ENCODE results near the gene ZCCHC14.
"Not testable (repeated sequence)": the region's sequence is repeated elsewhere in the genome, so short reads cannot be mapped to it uniquely, and the experiment has no call there.

Gene ZCCHC14

DNA sequence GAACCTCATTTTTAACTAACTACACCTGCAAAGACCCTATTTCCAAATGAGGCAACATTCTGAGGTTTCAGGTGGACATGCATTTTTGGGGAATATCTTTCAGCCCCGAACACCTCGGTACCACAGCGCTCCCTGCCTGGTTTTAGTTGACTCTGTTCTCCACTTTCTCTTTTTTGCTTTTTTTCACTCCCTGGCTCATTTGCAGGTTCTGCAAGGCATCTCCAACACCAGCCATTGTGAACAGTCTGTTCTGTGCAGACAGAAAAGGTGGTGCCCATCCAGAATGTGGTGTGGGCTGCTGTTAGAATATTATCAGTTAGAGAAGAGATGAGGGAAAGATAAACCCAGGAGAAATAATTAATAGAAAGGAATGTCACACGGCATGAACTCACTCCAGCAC, 32.5 kb upstream of the ZCCHC14 start:
- TF ChIP-seq, protein P1, sequence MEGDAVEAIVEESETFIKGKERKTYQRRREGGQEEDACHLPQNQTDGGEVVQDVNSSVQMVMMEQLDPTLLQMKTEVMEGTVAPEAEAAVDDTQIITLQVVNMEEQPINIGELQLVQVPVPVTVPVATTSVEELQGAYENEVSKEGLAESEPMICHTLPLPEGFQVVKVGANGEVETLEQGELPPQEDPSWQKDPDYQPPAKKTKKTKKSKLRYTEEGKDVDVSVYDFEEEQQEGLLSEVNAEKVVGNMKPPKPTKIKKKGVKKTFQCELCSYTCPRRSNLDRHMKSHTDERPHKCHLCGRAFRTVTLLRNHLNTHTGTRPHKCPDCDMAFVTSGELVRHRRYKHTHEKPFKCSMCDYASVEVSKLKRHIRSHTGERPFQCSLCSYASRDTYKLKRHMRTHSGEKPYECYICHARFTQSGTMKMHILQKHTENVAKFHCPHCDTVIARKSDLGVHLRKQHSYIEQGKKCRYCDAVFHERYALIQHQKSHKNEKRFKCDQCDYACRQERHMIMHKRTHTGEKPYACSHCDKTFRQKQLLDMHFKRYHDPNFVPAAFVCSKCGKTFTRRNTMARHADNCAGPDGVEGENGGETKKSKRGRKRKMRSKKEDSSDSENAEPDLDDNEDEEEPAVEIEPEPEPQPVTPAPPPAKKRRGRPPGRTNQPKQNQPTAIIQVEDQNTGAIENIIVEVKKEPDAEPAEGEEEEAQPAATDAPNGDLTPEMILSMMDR (IDR thresholded peaks at IDR 0.05; ENCODE audit: low read depth, low read length), result no peak
- no peak for DNase-seq (ENCODE audit: low read depth in 2 of 2)
- no peak overlapping the region for H3K4me3 ChIP-seq (replicated peaks in 1 of 2; ENCODE audit: low read depth in 2 of 2, low read length in 2 of 2)

DNA sequence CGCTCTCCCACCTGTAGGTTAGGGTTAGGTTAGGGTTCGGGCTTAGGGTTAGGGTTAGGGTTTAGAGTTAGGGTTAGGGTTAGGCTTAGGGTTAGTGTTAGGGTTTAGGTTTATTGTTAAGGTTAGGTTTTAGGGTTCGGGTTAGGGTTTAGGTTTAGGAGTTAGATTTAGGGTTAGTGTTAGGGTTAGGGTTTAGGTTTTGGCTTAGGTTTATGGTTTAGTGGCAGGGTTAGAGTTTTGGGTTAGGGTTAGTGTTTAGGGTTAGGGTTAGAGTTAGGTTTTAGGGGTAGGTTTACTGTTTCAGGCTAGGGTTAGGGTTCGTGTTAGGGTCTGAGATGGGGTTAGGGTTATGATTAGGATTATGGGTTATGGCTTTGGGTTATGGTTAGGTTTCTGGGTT, 31.6 kb upstream of the ZCCHC14 start:
- H3K4me3 ChIP-seq (replicated peaks in 1 of 2; ENCODE audit: low read depth in 2 of 2, low read length in 2 of 2), result no peak overlapping the region
- TF ChIP-seq, protein P1 (IDR thresholded peaks at IDR 0.05; ENCODE audit: low read depth, low read length), result no peak
- DNase-seq (ENCODE audit: low read depth in 2 of 2), result no peak

DNA sequence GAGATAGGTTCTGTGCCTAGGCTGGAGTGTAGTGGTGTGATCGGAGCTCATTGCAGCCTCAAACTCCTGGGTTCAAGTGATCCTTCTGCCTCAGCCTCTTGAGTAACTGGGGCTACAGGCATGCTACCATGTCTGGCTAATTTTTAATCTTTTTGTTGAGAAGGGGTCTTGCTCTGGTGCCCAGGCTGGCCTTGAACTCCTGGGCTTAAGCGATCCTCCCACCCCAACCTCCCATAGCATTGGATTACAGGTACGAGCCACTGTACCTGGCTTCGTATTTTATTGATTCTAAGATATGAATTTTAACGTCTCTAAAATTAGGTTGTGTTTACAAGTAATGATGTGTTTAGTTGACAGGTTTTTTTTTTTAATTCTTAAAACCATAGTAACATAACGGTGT, 30.8 kb upstream of the ZCCHC14 start:
- not testable (repeated sequence) for H3K4me3 ChIP-seq (replicated peaks in 1 of 2; ENCODE audit: low read depth in 2 of 2, low read length in 2 of 2); DNase-seq (ENCODE audit: low read depth in 2 of 2)

DNA sequence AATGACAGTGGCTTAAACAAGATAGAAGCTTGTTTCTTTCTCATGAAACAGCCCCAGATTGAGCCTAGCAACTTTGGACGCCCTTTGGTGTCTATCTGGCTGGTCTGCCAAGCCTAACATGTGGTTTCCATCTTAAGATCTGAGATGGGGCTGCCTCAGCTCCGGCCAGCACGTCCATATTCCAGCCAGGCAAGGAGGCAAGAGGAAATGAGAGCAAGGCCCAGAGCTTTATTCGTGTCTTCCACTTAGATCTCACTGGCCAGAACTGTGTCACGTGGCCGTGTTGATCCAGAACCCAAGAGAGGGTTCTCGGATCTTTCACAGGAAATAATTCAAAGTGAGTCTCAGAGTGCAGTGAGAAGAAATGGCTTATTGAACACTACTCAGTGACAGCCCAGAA, 28.9 kb upstream of the ZCCHC14 start:
- H3K4me3 ChIP-seq (replicated peaks in 1 of 2; ENCODE audit: low read depth in 2 of 2, low read length in 2 of 2), result not testable (repeated sequence)
- DNase-seq (ENCODE audit: low read depth in 2 of 2), result peak in 1 of 2 donors; percentile 35

DNA sequence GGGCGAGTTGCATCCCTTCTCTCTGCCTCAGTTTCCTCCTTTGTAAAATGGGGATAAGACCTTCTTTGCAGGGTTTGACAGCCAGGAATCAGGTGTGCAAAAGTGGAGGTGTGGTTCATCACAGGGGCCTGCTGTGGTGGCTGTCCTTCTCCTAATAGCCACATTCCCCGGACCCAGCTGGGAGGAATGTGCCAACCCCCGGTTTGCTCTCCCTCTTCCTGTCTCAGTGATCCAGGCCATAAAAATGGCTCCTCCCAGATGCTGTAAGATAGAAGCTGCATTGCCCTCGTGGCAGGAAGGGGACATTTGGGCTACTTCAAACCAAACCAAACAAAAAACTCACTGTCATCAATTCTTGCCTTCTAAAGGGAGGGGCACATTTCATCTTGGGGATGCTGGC, 26.3 kb upstream of the ZCCHC14 start:
- not testable (repeated sequence) for DNase-seq (ENCODE audit: low read depth in 2 of 2); H3K4me3 ChIP-seq (replicated peaks in 1 of 2; ENCODE audit: low read depth in 2 of 2, low read length in 2 of 2)

DNA sequence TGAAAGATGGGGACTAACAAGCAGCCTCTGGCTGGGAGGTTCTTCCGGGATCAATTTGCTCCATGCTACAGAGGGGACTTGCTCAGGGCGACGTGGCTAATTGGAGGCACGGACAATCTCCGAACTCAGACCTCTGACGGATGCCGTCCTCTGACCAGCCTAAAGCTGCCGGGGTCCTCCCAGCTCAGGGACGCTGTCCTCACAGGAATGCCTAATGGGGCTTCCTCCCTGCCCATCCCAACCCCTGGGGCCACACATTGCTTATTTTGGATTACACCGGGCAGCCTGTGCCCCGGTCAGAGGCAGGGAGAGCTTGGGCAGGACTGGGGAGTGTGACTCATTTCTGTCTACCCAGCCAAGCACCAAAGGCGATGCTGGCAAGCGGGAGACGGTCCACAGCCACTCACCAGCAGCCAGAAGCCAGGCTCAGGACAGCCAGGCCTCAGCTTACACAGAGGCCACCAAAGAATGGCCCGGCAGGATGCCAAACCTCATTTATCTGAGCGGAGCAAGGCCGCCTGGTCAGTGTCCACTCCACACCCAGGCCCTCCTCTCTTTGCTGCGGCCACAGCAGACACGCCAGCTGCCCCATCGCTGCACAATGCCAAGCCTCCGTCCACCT, 25.7 kb upstream of the ZCCHC14 start:
- H3K4me3 ChIP-seq (replicated peaks in 1 of 2; ENCODE audit: low read depth in 2 of 2, low read length in 2 of 2), result not testable (repeated sequence)
- DNase-seq (ENCODE audit: low read depth in 2 of 2), result peak; percentile 51 to 69

DNA sequence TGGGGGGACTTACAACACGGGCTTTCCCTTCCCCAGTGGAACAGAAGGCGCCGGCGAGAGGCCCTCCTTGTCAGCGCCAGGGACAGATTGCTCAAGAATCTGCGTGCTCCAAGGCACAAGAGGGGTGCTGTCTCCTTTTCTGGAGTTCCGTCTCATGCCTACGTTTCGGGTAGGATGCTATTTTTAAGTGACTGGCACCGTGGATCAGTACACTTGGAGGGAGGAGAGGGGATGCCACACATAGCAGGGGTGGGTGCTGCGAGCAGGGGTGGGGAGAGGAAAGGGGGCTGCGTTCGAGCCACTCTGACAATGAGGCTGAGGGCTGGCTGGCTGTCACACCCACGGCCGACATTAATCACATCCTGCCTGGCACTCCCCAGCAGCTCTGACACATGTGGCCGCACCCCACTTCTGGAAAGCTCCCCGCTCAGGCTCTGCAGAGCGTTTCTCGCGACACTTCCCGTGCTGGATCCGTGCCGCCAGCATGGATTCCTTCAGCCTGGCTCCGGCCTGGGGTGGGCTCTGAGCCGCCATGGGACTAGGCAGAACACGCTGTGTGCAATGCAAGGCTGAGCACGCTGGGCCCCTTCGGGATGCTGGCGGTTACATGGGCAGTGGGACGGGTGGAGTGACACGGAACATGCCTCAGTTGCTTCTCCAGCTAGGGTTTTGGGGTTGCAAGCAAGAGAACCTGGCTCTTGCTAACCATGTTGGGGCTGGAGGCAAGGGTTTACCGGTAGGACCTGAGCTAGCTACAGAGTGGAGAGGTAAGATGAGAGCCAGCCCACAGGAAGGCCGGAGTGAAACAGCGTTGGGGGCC, 25.0 kb upstream of the ZCCHC14 start:
- not testable (repeated sequence) for H3K4me3 ChIP-seq (replicated peaks in 1 of 2; ENCODE audit: low read depth in 2 of 2, low read length in 2 of 2)
- peak; percentile 48 to 56 for DNase-seq (ENCODE audit: low read depth in 2 of 2)

DNA sequence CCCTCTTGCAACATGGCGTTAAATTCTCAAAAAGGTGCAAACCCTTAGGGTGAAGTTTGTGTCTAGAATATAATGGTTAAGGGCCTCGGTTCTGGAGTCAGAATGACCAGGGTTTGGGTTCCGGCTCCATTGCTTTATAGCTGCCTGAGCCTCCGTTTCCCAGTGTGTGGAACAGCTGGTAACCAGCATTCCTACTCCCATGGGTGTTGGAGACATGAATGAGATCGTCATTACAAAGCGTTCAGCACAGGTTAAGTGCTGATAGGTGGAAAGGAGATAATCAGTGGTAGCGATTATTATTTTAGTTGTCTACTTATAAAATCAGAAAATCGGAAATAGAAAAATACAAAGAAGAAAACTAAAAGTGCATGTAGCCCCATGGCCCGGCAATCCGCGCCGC, 23.5 kb upstream of the ZCCHC14 start:
- TF ChIP-seq, protein P1 (IDR thresholded peaks at IDR 0.05; ENCODE audit: low read depth, low read length), result no peak
- no peak for DNase-seq (ENCODE audit: low read depth in 2 of 2)
- H3K4me3 ChIP-seq (replicated peaks in 1 of 2; ENCODE audit: low read depth in 2 of 2, low read length in 2 of 2), result no peak overlapping the region

DNA sequence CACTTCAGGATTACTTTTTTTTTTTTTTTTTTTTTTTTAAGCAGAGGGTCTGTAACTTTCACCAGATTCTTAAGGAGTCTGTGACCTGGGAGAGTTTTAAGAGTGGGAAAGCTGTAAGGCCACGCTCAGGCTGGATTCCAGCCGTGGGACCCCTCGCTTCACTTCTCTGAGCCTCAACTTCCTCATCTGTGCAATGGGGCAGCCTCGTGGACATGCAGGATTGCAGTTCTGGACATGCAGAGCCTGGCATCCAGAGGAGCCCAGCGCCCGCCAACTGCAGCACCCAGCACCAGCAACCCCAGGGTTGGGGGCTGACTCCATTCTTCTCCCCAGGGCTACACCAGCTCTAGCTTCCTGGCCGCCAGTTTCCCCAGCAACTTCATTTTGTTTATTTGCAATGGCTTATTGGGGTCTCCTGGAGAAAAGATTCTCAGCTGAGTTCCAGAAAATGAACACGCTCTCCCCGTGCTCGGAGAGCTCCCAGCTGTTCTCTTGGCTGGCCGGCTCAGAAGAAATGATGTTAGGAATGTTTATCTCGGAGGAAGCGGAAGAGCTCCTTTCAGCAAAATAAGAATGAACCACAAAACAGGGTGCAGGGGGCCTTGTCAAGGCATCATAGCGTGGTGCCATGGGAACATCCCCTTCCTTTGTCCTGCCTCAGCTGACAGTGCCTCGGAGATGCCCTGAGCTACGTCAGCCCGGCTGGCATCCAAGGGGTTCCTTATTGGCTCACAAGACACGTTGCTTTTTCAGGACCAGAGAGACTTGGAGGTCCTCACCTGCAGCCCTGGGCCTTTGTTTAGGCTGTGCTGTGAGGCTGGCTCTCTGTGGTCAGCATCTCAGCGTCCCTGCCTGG, 22.9 kb upstream of the ZCCHC14 start:
- H3K4me3 ChIP-seq (replicated peaks in 1 of 2; ENCODE audit: low read depth in 2 of 2, low read length in 2 of 2), result no peak overlapping the region
- TF ChIP-seq, protein P1 (IDR thresholded peaks at IDR 0.05; ENCODE audit: low read depth, low read length), result no peak
- peak in 1 of 2 donors; percentile 83 for DNase-seq (ENCODE audit: low read depth in 2 of 2)

DNA sequence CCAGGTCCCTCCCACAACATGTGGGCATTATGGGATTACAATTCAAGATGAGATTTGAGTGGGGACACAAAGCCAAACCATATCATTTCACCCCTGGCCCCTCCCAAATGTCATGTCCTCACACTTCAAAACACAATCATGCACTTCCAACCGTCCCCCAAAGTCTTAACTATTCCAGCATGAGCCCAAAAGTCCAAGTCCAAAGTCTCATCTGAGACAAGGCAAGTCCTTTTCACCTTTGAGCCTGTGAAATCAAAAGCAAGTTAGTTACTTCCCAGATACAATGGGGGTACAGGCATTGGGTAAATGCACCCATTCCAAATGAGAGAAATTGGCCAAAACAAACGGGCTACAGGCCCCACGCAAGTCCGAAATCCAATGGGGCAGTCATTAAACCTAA, 17.0 kb upstream of the ZCCHC14 start:
- not testable (repeated sequence) for H3K4me3 ChIP-seq (replicated peaks in 1 of 2; ENCODE audit: low read depth in 2 of 2, low read length in 2 of 2)

More for the DNA sequence above, 17.0 kb upstream of the ZCCHC14 start:
- DNase-seq (ENCODE audit: low read depth in 2 of 2), result not testable (repeated sequence)
